ENCODE results near the gene PSMD2.
"Not testable (repeated sequence)": the region's sequence is repeated elsewhere in the genome, so short reads cannot be mapped to it uniquely, and the experiment has no call there.

The PSMD2 gene

DNA sequence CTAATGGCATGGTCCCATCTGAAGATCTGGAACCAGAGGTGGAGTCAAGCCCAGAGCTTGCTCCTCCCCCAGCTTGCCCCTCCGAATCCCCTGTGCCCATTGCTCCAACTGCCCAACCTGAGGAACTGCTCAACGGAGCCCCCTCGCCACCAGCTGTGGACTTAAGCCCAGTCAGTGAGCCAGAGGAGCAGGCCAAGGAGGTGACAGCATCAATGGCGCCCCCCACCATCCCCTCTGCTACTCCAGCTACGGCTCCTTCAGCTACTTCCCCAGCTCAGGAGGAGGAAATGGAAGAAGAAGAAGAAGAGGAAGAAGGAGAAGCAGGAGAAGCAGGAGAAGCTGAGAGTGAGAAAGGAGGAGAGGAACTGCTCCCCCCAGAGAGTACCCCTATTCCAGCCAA is 22.6 kb downstream of the PSMD2 start:
- no peak for DNase-seq

- DNase-seq: no peak
Observed at GRCh38 chr3:184322731-184323487, 23.9 kb downstream of the PSMD2 start.

GRCh38 chr3:184323696-184324095 is 24.7 kb downstream of the PSMD2 start:
- no peak for DNase-seq

- DNase-seq: no peak
Observed at GRCh38 chr3:184325269-184325668, 26.2 kb downstream of the PSMD2 start.

DNA sequence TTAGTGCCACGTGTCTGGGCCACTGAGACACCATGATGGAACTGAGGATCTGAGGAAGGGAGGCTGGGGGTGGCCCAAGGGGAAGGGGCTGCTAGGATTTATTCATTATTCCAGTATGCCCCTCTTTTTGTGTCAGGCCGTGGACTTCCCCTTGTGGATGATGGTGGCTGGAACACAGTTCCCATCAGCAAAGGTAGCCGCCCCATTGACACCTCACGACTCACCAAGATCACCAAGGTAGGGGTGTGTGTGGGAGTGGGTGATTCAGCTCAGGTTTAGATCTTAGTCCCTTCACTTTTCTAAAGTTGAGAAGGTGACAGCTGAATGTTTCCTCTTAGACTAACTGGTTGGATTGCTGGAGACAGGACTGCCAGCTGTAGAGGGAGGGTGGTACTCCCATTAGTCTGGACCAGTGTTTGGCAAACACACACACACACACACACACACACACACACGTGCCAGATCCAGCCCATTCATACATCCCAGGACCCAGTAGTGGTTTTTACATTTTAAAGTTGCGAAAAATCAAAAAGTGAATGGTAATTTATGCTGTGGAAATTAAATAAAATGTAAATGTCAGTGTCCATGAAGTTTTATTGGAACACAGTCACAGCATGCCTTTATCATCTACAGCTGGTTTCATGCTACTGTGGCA is 26.8 kb downstream of the PSMD2 start:
- peak; percentile 40 to 48 for DNase-seq

- DNase-seq: no peak
Observed at GRCh38 chr3:184327171-184327570, 28.1 kb downstream of the PSMD2 start.

GRCh38 chr3:184328516-184328915 is 29.5 kb downstream of the PSMD2 start:
- no peak for DNase-seq

- DNase-seq: no peak
Observed at GRCh38 chr3:184332370-184333090, 33.5 kb downstream of the PSMD2 start.

DNA sequence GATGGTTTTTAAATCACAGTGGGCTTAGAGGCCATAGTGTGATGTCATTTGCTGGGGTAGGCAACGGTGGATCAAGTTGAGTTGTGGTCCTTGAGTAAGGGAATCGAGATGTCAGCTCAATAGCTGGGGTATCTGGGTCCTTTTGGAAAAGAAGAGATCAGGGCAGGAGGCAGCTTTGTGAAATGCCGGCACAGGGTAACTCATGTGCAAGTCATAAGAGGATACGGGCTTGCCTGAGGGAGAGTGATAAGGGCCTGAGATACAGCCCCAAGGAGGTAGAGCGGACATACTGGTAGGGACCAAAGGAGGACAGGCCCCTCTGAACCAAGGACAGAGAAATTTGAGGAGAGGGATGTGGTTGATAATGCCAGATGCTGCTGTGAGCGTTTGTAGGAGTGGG is 34.1 kb downstream of the PSMD2 start:
- DNase-seq: no peak

- DNase-seq: no peak
Observed at GRCh38 chr3:184333700-184334099, 34.7 kb downstream of the PSMD2 start.

GRCh38 chr3:184334470-184335158 is 35.6 kb downstream of the PSMD2 start:
- DNase-seq: peak; percentile 26 to 48

- DNase-seq: no peak
Observed at GRCh38 chr3:184335291-184335660, 36.2 kb downstream of the PSMD2 start.

- peak; percentile 87 to 89 for DNase-seq
Observed at GRCh38 chr3:184335661-184336546, 36.9 kb downstream of the PSMD2 start.

DNA sequence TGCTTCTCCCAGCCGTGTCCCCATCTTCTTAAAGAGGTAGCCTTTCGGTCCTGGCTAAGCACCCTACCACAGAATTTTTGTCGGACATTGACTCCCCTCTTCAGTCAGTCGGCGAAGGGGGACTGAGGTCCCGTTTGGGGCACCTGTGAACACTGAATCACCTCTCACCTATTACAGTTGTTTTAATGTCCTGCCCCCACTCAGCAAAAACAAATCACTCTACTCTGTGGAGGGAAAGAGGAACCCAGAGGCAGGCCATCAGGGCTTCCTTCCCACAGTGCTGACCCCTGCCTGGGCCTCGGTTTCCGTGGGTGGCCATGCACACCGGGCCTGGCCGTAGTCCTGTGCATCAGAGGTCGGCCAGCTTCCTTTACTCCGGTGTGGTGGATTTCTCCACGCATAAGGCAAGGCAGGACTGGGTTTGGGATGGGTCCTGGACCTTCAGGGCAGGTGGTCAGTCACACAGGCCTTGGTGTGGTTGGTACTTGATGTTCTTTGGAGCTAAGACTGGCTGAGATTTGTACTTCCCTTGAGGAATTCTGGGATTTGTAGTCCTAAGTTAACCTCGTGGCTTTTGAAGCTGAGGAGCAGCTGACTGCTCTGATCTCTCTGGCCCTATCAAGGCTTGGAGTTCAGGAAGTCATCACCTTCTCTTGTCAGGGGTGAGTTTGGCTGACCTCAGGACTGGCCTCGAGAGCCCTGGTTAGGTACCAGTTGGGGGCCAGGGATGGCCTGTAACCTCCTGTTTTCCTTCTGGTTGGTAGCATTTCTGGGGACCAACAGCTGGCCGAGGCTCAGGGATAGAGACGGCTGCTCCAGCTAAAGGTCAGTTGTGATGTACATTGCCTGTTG is 37.7 kb downstream of the PSMD2 start:
- no peak for DNase-seq

DNA sequence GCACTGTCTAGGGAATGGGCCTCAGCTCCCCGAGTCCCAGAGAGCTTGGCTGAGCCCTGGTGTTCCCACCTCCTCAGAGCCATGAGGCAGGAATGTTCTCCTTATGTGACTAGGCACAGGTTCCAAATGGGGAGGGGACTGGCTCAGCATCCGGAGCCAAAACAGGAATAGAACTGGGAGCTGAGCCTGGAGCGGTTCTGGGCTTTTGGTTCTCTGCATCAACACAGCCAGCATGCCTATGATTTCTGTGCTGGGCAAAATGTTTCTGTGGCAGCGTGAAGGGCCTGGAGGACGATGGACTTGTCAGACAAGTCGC is 38.3 kb downstream of the PSMD2 start, which contains the start of gene FAM131A:
Gene FAM131A, plus strand, starts transcription at position 202 of the 316 bp plus-strand sequence. Its CDS starts 31 bp downstream, at position 233.
- DNase-seq: no peak

GRCh38 chr3:184337981-184338380 is 38.9 kb downstream of the PSMD2 start:
- DNase-seq: no peak

- no peak for DNase-seq
Observed at GRCh38 chr3:184338511-184338945, 39.5 kb downstream of the PSMD2 start.

DNA sequence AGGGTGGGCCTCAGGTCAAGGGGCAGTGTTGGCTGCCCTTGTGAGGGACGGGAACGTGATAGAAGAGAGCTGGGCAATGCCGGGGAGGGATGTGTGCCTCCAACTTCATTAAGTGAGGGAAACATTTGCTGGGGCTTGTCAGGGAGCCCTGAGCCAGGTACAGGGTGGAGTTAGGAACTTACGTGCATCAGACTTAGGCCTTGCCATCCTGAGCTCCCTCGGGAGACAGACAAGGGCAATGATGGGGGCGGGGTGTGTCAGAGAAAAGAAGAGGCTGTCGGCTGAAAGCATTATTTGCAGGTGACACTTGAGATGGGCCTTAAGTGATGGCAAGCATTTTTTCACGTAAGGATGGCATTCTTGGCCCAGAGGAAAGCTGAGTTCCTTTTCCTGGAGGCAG is 40.0 kb downstream of the PSMD2 start:
- DNase-seq: no peak

DNA sequence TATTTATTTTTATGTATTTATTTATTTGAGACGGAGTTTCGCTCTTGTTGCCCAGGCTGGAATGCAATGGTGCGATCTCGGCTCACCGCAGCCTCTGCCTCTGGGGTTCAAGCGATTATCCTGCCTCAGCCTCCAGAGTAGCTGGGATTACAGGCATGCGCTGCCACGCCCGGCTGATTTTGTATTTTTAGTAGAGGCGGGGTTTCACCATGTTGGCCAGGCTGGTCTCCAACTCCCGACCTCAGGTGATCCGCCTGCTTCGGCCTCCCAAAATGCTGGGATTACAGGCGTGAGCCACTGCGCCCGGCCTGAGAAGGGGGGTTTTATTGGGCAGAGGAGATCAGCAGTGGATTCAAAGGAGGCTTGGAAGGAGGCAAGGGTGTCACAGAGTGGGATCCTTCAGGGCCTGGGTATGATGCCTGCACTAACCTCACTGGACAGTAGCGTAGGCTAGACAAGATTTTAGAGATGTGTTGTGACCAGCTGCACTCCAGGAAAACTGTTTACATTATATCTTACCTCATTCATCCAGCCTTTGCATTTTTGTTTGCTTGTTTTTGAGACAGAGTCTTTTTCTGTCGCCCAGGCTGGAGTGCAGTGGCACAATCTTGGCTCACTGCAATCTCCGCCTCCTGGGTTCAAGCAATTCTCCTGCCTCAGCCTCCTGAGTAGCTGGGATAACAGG is 40.6 kb downstream of the PSMD2 start:
- not testable (repeated sequence) for DNase-seq

- no peak for DNase-seq
Observed at GRCh38 chr3:184341925-184342324, 42.9 kb downstream of the PSMD2 start.

All from activated CD4-positive, alpha-beta T cell treated with anti-CD3 and anti-CD28 coated beads for 4 hours (primary cell).